GM13976 (cell line): Measurements from ENCODE around the gene MSL1.

Experiments
- DNase-seq: peaks from one replicate; pipeline ENCODE4 v3.0.0; 2012; ENCODE audit warnings: low spot score
- CTCF ChIP-seq: IDR thresholded peaks from 2 replicates; pipeline ENCODE4 v1.5.1; 2012; ENCODE audit warnings: borderline replicate concordance, mild to moderate bottlenecking; ENCODE audit not compliant: insufficient read depth; ENCODE audit errors: extremely low read depth, missing control alignments, control extremely low read depth
- in situ Hi-C: fragments of 300-500 bp; cut with MboI; formaldehyde crosslinking; loops from one replicate; pipeline ENCODE4 v1.12.0; 2022; ENCODE audit warnings: low sequenced_read_pairs, mixed read lengths, inconsistent platforms; ENCODE audit not compliant: unreplicated experiment

Gene MSL1

GRCh38 chr17:40087049-40087794 lies 34.5 kb upstream of the MSL1 start:
- in situ Hi-C loops, result no loop called here
- DNase-seq, result no peak
- no peak for TF ChIP-seq CTCF

DNA sequence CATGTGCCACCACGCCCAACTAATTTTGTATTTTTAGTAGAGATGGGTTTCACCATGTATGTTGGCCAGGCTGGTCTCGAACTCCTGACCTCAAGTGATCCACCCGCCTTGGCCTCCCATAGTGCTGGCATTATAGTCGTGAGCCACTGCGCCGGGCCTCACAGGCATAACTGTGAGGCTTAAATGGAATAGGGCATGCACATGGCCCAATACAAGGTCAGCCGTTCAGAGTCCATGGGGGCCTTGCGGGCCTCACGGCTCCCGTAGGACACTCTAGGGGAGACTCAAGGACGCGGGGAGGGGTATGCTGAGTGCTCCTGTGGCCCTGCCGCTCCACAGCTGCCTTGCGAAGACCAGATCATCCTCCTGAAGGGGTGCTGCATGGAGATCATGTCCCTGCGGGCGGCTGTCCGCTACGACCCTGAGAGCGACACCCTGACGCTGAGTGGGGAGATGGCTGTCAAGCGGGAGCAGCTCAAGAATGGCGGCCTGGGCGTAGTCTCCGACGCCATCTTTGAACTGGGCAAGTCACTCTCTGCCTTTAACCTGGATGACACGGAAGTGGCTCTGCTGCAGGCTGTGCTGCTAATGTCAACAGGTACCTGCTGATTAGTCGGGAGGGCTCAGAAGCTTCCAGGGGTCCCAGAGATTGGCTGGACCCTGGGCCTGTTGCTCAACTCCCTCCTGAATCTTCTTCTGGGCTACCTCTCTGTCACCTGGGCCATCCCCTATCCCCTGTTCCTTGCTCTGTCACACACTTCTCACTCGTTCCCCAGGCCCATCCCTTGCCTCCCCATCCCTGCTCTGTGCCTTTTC lies 33.7 kb upstream of the MSL1 start:
- no peak for TF ChIP-seq CTCF
- in situ Hi-C loops, result no loop called here

DNA sequence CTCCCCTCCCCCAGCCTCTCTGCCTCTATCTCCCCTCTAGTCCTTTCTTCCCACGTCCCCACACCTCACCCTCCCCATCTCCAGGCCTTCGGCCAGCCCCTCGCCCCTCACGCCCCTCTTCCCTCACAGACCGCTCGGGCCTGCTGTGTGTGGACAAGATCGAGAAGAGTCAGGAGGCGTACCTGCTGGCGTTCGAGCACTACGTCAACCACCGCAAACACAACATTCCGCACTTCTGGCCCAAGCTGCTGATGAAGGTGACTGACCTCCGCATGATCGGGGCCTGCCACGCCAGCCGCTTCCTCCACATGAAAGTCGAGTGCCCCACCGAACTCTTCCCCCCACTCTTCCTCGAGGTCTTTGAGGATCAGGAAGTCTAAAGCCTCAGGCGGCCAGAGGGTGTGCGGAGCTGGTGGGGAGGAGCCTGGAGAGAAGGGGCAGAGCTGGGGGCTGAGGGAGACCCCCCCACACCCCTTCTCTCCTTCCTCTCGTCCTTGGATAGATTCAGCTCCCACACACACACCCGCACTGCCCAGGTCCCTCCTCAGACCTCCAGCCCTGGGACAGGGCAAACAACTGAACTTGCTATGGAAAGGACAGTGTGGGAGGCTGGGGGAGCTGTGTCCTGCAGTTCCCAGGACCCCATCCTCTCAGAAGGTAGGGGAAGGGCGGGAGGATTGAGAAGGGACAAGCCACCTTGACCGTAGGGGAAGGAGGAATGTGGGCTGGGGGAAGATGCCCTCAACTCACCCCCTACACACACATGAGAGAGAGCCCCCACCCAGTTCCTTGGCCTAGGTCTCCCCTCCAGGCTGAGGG lies 32.5 kb upstream of the MSL1 start:
- no peak for TF ChIP-seq CTCF
- in situ Hi-C loops, result no loop called here
- DNase-seq, result no peak

More for the DNA sequence above, 33.7 kb upstream of the MSL1 start:
- no peak for DNase-seq

GRCh38 chr17:40090237-40091119 lies 31.3 kb upstream of the MSL1 start:
- no peak for TF ChIP-seq CTCF
- DNase-seq, result no peak
- in situ Hi-C loops, result no loop called here

DNA sequence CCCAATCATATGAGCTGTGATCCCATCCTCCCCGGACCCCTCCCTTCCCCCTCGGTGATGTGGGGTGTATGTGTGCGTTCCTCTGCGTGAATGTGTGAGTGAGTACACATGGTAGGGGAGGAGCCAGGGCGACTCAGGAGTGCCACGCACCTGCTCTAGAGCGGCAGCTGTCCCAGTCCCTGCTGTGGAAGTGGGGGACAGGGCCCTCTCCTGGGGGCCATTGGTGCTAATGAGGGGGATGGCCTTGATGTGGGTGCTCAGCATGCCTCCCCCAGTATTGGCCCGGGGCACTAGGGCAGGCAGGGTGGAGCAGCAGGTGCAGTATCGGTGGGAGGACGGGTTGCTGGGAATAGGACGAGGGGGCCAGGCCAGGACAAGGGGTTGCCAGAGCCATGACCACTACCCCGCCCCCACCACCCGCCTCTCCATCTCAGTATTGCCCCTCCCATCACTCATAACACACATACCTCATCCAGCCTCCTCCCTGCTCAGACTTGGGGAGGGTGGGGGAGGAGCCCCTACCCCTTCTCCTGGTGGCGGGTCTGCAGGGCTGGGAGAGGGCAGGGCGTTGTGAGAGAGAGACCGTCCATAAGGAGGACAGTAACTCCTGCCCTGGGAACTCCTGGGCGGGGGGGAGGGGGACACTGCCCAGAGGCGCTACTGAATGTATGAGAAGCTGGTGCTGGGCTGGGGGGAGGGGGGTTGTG lies 29.9 kb upstream of the MSL1 start:
- DNase-seq, result no peak
- no peak for TF ChIP-seq CTCF
- in situ Hi-C loops, result no loop called here
